ENCODE data around the gene PGLYRP3.
"Not testable (repeated sequence)": the region's sequence is repeated elsewhere in the genome, so short reads cannot be mapped to it uniquely, and the experiment has no call there.

PGLYRP3 gene

DNA sequence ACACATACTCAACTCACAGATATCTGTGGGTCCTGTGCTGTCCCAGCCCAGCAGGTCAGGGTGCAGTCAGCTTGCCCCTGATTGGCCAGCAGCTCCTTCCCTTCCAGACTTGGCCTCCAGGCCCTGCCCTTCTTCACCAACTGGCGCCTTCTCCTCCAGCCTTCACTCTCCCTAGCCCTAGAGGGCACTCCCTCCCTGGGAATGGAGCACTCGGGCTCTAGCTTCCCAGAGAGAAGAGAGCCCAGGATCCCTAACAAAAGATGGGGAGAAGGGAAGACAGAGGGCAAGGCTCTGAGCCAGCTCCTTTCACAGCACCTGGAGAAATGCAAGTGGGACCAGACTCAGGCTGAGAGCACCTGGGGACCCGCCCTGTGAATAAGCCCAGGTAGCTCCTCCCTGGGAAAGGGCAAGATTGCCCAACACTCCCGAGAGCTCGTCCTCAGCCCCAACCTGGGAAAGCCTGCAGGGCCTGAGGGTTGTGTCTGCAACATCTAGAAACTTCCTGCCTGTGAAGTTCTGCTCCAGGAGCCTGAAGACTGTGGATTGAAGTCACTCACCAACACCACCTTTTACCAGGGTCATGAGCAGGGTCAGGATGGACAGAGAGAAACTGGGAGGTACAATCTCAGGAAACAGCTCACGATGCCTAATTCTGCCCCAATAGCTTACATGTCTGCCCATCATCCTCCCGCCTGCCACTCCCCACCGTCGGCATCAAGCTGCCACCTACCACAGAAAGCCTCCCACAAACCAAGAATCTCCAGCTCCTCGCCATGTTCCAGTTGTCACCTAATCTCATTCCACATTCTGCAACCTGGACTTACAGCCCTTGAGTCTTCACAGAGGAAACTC is 36.0 kb upstream of the PGLYRP3 start, which contains the start of gene PGLYRP4:
Gene PGLYRP4 (minus strand): TSS at position 331 of the 852 bp plus-strand sequence. CDS start 909 bp downstream, outside the sequence.
- DNase-seq (ENCODE audit: low read depth in 2 of 2), result no peak

DNA sequence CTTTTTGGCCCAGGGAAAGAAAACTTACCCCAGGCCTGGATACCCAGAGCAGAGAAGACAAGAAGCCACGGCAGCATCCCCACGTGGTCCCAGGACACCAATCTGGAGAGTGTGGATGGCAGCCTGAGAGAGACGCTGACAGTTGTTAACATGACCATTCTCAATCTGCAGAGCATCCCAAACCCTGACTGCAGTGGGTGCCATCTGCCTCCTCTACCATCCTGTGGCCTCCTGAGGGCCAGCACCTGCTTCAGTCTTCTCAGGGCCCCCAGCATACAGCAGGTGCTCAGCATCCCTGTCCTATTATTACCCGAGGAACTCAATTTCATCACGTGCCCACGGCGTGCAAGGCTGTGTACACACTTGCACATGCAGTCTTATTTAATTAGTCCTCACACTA is 35.1 kb upstream of the PGLYRP3 start:
- no peak for DNase-seq (ENCODE audit: low read depth in 2 of 2)

DNA sequence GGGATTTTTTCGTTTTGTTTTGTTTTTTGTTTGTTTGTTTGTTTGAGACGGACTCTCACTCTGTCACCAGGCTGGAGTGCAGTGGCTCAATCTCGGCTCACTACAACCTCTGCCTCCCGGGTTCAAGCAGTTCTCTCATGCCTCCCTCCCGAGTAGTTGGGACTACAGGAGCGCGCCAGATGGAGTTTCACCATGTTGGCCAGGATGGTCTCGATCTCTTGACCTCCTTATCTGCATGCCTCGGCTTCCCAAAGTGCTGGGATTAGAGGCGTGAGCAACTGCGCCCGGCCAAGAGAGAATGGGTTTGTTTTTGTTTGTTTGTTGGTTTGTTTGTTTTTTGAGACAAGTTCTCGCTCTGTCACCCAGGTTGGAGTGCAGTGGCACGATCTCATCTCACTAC is 34.3 kb upstream of the PGLYRP3 start:
- DNase-seq (ENCODE audit: low read depth in 2 of 2), result not testable (repeated sequence)

DNA sequence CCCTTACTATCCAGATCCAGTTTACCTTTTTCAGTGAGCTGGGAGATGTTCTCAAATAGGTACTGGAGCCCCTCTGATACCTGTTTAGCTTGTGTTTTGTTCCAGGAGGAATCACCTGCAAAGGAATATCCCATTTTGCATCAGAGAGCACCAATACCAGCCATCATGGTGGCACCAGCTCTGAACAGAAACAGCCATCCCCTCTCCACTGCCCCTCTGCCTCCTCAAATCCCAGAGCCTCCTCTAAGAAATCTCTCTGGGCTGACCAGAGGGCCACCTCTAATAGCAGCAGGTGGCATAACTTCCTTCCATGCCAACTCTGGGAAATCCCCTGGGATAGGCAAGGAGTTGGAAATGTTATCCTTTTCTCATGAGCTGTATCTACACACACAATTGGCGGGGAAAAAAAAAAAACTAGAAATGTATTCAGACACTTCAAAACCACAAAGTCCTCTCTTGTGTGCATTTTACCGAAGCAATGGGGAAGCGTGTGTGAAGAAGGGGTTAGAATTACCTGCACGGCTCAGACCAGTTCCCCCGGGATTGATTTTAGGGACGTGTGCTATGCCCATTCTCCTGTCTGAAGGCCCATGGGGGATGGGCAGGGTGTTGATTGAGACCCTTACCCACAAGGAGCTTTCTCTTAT is 33.4 kb upstream of the PGLYRP3 start:
- DNase-seq (ENCODE audit: low read depth in 2 of 2), result no peak

DNA sequence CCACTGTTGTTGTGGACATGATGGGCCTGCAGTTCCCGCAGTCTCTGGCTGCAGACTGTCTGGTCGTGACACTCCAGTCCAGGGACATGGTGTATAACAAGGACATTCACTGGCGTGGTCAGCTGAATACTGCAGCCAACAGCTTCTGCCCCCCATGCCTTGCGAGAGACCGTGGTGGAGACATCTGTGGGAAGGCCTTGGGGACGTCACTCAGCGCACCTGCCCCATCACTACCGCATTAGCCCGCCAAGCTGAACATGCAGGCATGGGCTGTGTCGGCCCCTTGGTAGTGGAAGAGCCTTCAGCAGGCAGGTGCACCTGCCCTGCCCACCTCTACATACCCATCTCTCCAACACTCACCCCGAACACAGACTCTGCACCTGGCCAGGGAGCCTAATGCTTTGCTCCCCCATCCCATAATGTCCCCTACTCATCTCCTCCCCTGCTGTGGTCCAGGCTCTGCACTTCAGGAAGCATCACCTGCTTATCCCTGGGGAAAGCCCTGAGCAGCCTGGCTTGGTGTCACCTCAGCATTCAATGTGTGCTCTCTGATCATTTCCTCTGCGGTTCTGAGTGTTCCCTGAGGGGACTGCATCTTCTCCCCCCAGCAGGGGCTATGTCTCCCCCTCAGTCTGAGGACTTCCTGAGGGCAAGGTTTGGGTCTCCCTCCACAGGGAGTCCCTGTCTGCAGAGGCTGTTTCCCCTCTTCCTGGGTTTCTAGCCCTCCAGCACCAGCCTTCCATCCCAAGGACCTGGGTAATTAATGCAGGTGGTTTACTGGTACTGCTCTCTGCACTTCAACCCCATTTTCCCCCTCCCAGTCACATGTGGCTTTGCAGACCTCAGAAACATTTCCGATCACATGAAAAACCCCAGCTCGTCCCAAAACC is 32.7 kb upstream of the PGLYRP3 start:
- no peak for DNase-seq (ENCODE audit: low read depth in 2 of 2)

DNA sequence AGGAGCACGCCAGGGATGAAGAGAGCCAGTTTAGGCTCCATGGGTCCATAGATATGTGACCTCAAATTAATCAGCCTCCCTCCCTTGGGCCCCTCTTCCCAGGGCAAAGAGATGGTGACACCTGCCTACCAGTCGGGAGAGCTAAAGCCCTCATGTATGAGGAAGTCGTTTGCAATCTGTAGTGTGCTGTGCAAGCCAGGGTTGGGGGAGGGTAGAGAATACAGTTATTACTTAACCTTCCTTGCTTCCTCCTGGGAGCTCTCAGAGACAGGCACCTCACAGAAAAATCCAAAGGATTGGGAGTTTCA is 31.9 kb upstream of the PGLYRP3 start:
- no peak for DNase-seq (ENCODE audit: low read depth in 2 of 2)

DNA sequence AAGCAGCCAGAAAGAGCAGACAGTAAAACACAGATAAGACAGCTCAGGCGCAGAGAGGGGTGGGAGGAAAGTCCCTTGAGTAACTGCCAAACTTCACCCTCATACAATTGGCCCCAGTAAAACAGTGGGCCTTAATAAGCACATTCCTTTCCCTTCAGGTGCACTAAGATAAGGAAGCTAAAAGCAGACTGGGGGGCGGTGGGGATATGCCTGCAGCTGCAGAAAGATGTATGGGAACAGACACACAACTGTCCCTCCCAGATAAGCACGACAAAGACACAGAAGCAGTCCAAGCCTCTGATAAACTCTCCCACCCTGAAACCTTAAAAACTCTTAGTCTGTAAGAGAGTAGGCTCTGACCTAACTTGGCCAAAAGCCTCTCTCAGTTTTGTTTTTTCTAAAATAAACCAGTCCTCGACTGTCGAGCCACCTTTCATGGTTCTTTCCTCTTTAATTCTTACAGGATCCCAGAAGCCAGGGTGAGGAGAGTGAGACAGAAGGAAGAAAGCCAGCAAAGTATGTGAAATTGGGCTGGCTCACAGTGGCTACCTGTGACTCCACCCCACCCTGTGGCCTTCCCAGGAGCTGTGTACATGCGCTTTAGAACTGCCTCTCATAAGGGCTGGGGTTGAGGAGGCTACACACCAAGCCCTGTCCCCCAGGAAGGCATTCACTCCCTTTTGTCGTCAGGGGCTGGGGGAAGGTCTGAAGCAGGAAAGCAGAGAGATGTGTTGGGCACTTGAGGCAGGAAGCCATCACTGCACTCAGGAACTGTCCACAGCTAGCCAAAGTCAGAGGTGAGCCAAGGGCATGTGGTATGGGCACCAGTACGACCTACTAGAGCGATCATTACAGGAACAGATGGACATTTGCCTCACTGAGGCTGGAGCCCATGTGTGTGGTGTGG is 31.3 kb upstream of the PGLYRP3 start:
- DNase-seq (ENCODE audit: low read depth in 2 of 2), result no peak

DNA sequence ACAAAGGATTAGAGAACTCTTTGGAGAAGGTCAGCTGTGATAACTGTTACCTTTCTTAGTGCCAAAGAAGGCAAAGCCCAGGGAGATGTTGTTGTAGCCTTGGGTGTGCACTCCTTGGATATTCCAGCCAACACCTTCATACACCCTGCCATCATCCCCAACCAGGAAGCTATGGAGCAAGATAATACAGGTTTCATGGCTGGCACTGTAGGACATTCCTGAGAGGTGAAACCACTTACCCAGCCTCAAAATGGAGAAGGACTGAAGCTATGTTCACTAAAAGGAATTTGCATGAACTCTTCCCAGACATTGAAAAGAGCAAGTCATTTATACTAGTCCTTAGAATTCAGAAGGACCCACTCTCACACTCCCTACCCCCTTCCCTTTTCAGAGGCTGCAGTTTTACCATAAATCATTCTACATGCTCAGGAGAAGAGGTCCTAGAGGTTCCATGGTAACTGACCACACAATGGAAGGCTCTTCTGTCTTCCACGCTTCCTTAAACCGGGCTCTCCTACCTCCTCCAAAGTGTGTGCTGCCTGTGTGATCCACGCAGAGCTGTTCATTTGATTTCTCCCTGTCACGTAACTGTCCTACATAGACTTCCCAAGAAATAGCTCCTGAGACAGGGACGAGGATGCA is 30.4 kb upstream of the PGLYRP3 start:
- no peak for DNase-seq (ENCODE audit: low read depth in 2 of 2)

DNA sequence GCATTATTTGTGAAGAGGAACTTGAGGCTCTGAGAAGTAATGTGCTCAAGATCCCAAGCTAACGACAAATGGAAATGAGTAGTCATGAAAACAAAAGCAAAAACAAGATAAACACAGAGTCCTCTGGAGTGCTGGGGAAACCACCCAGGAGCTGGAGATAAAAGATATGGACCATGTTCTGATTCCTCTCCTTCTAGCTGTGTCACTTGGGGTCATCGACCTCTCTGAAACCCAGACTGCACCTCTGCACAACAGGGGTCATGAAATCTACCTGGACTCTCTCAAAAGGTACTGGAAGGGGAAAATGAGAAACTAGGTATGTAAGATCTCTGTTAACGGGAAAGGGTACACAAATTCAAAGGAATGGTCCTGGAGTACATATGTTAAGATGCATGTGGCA is 29.4 kb upstream of the PGLYRP3 start:
- no peak for DNase-seq (ENCODE audit: low read depth in 2 of 2)

DNA sequence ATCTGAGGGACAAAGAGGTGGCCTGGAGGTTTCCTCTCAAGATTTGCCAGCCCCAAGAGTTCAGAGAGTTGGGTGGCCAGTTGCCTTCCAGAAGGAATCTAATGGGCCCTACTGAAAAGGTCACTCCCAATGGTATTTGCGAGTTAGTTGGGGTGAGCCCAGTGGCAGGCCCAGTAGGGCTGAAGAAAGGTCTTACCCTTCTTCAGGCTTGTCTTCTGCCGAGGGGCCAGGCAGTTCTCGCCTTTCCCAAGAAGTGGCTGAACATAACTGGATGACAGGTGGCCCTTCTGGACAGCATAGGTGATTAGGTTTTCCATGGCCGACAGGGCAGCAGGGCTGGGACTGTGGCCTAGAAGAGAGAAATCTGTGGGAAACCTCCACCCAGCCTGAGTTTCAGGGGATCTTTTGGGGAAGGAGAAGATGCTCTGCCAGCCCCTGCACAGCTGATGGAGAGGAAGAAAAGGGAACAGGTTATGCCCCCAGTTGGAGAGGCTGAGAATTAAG is 28.7 kb upstream of the PGLYRP3 start:
- no peak for DNase-seq (ENCODE audit: low read depth in 2 of 2)

DNA sequence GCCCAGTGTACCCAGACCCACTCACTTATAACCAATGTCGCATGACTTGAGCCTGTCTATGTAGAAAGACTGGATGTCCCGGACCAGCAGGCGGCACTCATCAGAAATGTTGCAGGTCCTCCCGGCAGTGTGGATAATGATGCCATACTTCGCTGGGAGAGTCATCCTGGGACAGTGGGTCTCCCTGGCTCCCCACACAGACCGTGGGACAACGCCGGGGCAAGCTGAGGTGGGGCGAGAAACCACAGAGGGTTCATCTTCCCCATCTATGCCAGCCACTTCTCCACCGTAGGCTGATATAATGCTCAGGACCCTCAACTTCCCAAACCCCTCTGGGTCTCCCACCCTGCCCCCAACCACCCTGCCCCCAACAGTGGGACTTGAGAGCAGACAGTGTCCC is 27.6 kb upstream of the PGLYRP3 start:
- no peak for DNase-seq (ENCODE audit: low read depth in 2 of 2)

DNA sequence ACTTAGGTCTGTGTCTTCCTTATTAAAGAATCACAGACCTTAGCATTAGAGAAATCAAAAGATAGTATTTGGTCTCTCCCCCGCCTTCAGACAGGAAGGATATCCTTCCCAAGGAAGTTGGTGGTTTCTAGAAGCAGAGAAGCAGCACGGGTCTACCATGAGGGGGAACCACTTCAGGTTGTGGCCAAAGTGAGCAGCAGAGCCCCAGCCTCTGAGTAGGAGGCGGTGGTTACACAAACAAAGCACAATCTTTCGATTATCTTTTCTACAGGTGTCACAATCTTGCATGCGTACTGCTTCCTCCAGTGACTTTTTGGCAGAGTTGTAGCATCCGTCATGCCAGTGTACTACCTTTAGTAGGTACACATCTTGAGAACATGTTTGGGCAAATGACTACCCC is 27.1 kb upstream of the PGLYRP3 start:
- no peak for DNase-seq (ENCODE audit: low read depth in 2 of 2)

DNA sequence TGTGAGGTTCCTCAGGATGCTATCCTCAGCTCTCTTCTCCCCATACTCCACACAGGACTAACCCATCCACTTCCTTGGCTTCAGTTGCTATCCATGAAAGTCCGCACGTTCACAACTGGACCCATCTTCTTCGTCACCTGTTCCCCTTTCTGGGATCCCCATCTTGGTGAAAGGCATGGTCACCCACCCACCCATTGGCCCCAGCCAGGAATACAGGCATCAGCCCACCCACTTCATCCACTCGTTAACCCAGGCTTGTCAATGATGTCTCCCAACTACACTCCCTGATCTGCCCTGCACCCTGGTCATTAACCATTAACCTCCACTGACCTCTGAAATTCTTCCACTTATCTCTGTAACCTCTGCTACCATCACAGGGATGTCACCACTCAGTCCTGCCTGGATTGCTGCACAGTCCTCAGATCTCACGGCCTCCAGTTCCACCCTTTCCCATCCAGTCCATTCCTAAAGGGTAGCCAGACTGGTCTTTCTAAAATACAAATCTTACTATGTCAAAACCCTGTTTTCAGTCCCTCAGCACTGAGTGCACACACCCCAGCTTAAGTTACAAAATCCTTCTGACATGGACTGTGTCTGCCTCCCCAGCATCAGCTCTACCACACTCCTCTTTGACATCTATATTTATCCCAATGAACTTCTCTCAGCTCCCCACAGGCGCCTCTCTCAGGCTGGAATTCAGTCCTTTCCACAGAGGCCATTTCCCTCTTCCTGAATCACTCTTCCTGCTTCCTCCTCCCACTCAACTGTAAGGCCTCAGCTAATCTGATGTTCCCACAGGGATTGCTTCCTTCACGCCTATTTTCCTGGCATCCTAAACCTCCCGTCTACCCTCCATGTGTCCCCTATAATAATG is 25.5 kb upstream of the PGLYRP3 start:
- DNase-seq (ENCODE audit: low read depth in 2 of 2), result no peak

DNA sequence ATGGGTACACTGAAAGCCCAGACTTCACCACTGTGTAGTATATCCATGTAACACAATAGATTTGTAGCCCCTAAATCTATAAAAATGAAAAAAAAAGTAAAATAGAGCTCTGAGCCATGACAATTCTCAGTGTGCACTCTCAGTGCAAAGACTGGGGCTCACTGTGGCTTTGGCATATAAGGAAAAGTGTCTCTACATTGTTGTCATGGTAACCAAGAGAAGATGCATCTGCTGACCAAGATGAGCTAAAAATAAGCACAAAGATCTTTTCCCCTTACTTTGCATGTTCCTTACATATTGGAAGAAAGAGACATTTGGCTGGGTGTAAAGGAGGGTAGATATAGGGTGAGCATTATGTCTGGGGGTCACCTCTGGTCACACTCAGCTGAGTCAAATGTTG is 23.9 kb upstream of the PGLYRP3 start:
- DNase-seq (ENCODE audit: low read depth in 2 of 2), result no peak

DNA sequence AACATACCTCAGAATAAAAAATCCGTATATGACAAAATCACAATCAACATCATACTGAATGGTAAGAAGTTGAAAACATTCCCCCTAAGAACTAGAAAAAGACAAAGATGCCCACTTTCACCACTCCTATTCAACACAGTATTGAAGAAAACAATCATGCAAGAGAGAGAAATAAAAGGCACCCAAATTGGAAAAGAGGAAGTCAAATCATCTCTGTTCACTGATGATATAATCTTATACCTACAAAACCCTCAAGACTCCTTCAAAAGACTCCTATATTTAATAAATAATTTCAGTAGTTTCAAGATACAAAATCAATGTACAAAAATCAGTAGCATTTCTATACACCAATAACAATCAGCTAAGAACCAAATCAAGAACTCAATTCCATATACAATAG is 21.1 kb upstream of the PGLYRP3 start:
- DNase-seq (ENCODE audit: low read depth in 2 of 2), result no peak

DNA sequence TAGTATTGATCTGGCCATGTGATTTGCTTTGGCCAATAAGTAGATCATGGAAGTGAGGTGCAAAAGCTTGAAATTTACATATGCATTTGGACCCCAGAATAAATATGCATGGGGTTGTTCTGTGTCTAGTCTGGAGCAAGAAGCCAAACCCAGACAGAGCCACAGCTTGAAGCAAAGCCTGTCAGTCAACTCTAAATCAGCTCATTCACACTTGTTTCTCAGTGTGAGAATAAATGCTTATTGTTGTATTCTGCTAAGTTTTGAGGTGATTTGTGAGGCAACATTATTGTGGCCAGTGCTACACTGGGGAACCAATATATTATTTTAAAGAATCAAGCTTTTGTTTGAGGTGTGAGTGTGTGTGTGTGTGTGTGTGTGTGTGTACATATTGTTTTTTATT is 12.2 kb upstream of the PGLYRP3 start:
- no peak for DNase-seq (ENCODE audit: low read depth in 2 of 2)

DNA sequence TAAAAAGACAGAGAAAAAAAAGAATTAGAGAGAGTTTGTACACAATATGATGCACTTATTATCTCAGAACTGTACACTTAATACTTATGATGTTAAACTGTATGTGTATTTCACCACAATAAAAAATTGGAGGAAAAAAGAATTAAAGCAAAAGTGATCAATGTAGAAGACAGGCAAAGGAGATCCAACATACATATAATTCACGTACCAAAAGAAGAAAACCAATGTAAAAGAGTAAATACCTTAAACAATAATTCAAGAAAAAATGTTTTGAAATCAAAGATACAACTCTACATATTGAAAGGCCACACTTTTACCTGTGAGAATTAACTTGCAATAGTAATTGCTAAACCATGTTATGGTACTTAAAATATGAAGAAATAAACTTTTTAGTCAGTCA is 9.8 kb upstream of the PGLYRP3 start:
- DNase-seq (ENCODE audit: low read depth in 2 of 2), result no peak

DNA sequence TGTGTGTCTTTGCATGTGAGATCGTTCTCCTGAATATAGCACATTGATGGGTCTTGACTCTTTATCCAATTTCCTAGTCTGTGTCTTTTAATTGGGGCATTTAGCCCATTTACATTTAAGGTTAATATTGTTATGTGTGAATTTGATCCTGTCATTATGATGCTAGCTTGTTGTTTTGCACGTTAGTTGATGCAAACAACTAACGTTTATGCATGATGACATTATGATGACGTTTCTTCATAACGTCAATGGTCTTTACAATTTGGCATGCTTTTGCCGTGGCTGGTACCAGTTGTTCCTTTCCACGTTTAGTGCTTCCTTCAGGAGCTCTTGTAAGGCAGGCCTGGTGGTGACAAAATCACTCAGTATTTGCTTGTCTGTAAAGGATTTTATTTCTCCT is 5.4 kb upstream of the PGLYRP3 start:
- not testable (repeated sequence) for DNase-seq (ENCODE audit: low read depth in 2 of 2)

DNA sequence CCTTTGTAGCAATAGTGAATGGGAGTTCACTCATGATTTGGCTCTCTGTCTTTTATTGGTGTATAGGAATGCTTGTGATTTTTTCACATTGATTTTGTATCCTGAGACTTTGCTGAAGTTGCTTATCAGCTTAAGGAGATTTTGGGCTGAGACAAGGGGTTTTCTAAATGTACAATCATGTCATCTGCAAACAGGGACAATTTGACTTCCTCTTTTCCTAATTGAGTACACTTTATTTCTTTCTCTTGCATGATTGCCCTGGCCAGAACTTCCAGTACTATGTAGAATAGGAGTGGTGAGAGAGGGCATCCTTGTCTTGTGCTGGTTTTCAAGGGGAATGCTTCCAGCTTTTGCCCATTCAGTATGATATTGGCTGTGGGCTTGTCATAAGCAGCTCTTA is 3.3 kb upstream of the PGLYRP3 start:
- DNase-seq (ENCODE audit: low read depth in 2 of 2), result not testable (repeated sequence)

DNA sequence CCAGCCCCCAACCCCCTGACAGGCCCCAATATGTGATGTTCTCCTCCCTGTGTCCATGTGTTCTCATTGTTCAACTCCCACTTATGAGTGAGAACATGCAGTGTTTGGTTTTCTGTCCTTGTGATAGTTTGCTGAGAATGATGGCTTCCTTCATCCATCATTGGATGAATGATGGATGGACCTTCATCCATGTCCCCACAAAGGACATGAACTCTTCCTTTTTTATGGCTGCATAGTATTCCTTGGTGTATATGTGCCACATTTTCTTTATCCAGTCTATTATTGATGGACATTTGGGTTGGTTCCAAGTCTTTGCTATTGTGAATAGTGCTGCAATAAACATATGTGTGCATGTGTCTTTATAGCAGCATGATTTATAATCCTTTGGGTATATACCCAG is 1.6 kb upstream of the PGLYRP3 start:
- not testable (repeated sequence) for DNase-seq (ENCODE audit: low read depth in 2 of 2)

All from stimulated activated CD8-positive, alpha-beta memory T cell treated with anti-CD3 and anti-CD28 coated beads, Interleukin-2, amount 100 ng/mL, for 1 hour (primary cell).